HPDE6-E6E7 (cell line): ENCODE data around the gene CD207.
A peak's percentile ranks its signal among the peaks of the same experiment; 100 is the strongest.
"Not testable (repeated sequence)": the region's sequence is repeated elsewhere in the genome, so short reads cannot be mapped to it uniquely, and the experiment has no call there.

ENCODE experiments used
- DNase-seq: peaks from one replicate; pipeline ENCODE4 v3.0.0; 2011; ENCODE audit warnings: missing footprints; ENCODE audit errors: extremely low spot score

The CD207 gene

DNA sequence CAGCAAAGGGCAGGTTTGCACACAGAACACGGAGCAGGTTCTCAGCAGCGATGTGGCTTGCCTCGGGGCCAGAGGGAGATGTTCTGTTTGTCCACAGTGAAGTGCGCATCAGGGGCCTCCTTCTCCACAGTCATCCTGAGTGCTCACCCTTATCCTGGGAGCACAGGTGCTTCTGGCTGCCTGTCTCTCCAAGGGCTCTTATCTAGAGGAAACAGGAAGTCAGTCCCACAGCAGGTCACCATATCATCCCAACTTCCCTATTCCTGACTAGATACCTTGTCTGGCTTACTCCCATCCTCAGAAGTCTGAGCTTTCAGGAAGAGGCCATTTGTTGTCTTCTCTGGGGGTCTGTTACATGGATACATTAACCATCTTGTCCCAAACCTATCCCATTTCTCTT lies at the start of gene CD207:
TSS of gene CD207 (minus strand) at position 174 of the 400 bp plus-strand sequence. CDS start at position 134, 40 bp downstream.
- DNase-seq = no peak

DNA sequence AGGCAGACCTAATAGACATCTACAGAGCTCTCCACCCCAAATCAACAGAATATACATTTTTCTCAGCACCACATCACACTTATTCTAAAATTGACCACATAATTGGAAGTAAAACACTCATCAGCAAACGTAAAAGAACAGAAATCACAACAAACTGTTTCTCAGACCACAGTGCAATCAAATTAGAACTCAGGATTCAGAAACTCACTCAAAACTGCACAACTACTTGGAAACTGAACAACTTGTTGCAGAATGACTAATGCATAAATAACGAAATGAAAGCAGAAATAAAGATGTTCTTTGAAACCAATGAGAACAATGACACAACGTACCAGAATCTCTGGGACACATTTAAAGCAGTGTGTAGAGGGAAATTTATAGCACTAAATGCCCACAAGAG lies 42.9 kb upstream of the CD207 start:
- not testable (repeated sequence) for DNase-seq

DNA sequence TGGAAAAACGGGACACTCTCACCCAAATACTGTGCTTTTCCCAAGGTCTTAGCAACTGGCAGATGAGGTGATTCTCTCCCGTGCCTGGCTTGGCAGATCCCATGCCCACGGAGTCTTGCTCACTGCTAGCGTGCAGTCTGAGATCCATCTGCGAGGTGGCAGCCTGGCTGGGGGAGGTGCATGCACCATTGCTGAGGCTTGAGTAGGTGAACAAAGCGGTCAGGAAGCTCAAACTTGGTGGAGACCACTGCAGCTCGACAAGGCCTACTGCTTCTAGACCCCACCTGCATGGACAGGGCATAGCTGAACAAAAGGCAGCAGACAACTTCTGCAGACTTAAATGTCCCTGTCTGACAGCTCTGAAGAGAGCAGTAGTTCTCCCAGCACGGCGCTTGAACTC lies 40.5 kb upstream of the CD207 start:
- not testable (repeated sequence) for DNase-seq

DNA sequence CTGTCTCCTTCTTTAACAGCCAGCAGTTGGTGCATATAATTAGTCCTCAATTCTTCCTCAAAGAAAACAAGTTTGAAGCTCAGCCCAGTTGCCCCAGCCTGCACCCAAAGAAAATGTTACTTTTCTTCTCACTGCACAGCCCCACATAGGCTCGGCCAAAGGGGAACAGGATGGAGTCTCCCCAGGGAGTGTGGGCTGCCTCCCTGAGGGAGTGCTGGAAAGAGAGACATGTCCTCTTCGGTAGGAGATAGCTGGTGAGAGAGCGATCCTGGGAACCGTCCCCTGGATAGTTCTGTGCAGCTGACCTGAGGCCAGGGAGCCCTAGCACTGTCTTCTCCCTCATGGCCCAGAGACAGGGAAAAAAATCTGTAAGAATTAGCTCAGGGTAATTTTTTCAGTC lies 37.9 kb upstream of the CD207 start:
- DNase-seq = no peak

GRCh38 chr2:70871398-70872211 lies 36.0 kb upstream of the CD207 start:
- DNase-seq = peak; percentile 80

DNA sequence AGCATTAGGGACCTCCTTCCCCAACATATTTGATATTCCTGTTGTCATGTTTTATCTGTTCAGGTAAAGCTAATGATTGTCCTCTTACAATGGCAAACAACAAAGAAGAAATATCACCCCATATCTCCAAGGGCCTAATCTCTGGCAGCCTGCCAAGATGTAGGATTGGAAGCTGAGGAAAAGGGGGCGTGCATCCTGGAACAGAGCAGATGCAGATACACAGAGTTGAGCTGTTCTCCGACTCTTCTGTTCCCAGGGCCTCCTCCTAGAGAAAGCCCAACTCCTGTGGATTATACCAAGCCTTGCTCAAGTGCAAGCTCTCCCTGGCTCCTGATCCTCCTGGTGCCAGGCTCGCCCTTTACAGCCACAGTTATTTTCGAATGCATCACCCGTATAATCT lies 35.2 kb upstream of the CD207 start:
- DNase-seq = no peak

DNA sequence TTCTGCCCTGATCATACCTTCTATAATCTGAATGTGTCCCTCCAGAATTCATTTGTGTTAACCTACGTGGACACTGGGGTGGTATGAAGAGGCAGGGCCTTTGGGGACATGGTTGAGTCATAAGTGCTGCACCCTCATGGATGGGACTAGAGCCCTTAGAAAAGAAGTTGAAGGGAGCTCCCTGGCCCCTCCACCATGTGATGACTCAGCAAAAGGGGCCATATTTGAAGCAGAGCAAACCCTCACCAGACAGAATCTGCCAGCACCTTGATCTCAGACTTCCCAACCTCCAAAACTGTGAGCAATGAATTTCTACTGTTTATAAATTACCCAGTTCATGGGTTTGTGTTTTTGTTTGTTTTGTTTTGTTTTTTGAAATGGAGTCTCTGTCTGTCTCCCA lies 33.4 kb upstream of the CD207 start:
- no peak for DNase-seq

DNA sequence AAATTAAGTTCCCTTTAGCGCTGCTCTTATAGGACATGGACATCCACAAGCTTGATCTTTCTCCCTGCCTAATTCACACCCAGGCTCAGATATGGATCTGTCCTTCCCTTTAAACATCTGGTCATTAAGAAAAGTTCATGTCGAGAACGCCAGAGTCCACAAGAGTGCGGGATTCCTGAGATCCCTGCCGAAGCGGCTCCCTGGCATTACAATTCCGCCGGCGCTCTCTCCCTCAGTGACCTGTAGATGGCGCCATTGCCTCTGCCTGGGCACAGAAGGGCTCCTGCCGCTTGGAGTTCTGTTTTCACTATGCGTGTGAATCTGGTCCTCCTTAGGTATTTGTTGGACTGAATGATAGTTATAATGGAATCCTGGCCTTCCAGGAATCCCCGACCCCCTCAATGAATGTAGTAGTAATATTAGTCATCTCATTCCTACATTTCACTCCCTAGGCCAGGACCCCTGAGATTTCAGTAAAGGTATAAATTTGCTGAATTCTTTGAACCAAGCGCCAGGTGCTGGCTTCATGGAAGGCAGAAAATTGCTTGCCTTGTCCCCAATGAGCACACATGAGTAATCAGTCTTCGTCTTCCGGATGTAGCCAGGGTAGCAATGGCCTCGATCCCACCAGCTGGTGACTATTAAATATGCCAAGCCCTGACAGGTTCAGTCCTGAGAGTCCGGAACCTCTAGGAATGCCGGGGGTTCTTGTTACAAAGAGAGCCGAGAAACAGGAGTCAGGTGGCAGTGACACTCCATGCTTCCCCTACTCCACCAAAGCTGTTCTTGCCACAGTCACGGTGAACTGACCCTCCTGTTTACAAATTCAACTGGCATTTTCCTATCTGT lies 26.4 kb upstream of the CD207 start:
- peak; percentile 88 for DNase-seq

DNA sequence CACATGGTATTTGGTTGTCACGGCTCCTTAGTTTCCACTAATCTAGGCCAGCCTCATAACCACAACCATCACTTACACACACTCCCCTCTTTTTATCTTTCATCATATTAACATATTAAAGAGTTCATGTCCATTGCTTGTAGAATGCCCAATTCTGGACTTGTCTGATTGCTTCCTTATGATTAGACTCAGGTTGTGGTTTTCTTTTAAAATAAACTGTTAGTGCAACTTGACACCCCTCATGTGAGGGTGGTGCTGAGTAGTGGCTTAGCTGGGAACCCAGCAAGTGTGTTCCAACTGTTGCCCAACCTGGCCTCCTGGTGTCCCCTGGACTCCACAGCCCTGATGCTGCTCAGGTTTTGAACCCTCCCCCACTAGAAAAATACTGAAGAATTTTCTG lies 20.1 kb upstream of the CD207 start:
- no peak for DNase-seq

- no peak for DNase-seq
Observed at GRCh38 chr2:70854411-70854810, 18.8 kb upstream of the CD207 start.

DNA sequence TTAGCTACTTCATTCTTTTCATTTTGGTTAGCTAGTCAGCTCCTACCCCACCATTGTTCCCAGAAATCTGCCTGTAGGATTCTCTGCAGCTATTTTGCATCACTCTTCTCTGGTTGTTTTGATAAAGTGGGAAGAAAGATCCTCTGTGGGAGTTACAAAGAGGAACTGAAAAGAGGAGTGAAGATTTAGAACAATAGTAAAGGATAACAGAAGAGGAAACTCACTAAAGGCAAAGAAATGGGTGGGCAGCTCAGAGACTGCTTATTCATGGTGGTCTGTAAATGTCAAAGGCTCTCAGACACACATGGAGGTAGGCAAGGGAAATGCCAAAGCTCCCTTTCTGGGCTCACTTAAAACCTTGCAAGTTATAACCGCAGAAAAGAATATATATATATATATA lies 17.2 kb upstream of the CD207 start:
- DNase-seq = no peak

- DNase-seq = no peak
Observed at GRCh38 chr2:70851704-70852103, 16.1 kb upstream of the CD207 start.

DNA sequence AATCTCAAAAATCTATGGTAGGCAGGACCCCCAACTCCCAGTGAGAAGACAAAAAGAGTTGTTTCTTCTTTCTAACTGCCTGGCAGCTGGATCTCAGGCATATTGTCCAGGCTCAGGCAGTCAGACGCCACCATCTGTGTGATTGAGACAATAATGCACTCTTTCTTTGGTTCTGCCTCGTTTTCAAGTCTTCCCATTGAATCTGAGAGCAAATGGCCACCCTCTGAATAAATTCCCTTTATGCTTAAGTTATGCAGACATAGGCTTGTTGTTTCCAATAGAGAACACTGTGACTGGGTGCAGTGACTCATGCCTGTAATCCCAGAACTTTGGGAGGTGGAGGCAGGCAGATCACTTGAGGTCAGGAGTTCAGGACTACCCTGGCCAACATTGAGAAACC lies 15.3 kb upstream of the CD207 start:
- no peak for DNase-seq

DNA sequence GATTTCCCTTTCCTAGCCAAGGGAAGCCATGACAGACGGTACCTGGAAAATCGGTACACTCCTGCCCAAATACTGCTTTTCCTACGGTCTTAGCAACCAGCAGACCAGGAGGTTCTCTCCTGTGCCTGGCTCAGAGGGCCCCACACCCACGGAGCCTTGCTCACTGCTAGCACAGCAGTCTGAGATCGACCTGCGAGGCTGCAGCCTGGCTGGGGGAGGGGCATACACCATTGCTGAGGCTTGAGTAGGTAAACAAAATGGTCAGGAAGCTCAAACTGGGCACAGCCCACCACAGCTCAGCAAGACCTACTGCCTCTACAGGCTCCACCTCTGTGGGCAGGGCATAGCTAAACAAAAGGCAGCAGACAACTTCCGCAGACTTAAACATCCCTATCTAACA lies 6.8 kb upstream of the CD207 start:
- DNase-seq = no peak

DNA sequence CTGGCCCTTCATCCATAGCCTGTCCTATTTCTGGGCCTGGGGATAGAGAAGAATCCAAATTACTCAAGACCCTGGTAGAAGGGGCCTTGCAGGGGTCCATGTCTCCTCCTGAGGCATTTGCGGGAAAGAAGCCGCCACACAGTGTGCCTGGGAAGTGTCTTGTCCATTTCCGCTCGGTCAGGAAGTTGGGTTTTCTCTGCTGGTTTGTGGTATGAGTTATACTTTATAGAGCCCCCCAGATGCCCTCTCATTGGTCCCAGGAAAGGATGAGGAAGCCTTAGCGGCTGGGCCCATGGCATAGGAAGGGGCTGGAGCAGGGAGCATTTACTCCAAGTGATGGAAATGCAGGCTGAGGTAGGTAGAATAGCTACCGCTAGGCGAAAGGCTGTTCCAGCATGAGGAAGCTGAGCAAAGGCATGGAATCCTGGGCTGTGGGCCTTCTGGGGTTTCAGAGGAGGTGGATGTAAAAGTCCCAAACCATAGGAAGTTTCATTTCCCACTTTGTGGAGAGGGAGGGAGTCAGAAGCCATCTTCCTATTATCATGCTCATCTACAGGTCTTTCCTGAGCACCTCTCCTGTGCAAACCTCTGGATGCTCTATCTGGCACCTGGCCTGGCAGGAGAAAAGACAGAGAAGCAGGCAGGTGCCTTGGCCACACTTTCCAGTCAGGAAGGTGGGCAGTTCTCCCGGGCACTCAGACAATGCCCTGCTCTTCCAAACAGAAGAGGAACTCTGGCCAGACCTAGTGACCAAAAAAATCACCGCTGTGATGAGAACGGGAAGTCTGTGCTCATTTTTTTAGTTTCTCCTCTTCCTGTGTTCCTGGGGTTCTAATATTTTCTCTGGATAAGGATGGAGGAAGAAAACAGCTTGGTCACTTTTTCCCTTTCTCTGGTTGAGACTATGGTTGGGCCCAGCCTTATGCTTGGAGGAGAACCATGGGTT lies 2.6 kb upstream of the CD207 start:
- no peak for DNase-seq

DNA sequence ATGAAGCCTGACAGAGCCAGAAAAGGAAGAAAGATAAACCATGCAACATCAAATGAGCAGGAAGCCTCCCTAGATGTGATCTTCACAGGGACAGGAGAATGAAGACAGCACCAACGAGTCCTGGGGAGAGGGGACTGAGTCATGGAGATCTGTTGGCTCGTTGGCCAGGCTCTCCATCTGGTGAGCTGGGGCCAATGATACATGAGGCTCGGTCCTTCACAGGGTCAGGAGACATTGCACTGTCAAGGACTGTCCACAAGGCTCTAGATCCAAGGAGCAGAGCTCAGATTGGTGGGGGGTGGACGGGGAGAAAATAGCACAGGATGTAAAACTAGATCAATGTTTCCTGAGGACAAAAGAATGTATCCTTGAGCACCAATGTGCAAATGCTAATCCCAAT lies 735 bp downstream of the CD207 start:
- no peak for DNase-seq

GRCh38 chr2:70834106-70834505 lies 1.5 kb downstream of the CD207 start:
- no peak for DNase-seq

- DNase-seq = no peak
Observed at GRCh38 chr2:70833246-70833645, 2.4 kb downstream of the CD207 start.

- no peak for DNase-seq
Observed at GRCh38 chr2:70832386-70832785, 3.2 kb downstream of the CD207 start.

DNA sequence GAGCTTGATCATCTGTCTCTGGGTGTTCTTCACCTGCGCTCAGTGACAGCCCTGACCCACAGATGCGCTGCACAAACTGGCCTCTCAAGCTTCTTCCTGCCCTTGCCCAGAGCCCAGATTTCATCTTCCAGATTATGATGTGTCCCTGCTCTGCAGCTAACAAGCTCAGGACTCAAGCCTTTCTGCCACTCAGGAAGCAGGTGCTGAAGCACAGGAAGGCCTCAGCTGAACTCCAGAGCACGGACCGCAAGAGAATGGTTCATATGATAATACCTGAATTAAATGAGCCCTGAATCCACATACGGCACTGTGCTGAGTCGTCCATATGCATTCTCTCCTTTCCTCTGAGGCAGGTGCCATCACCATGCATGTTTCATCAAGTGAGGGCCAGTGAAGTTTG lies 3.8 kb downstream of the CD207 start:
- no peak for DNase-seq

GRCh38 chr2:70830366-70830765 lies 5.2 kb downstream of the CD207 start:
- DNase-seq = no peak

DNA sequence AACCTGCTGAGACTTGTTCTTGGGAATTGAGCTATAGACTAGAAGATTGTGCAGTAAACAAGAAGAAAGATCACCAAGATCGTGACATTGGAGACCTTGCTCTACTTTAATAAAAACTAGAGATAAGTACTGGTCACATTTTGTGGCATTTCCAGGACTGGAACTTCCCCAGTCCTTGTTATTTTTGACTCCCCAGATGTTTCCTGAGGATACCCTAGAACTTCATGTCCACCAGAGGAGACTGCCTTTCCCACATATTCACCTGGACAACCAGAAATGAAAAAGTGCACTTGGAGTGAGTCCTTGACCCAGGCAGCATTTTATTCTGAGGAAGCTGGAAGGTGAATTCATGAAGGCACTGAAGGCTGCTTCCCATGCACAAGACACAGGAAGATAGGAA lies 5.7 kb downstream of the CD207 start:
- no peak for DNase-seq
